Activated naive CD4-positive, alpha-beta T cell (primary cell): ENCODE results near the gene IQSEC3.
"Not testable (repeated sequence)": the region's sequence is repeated elsewhere in the genome, so short reads cannot be mapped to it uniquely, and the experiment has no call there.

Experiments
- DNase-seq, 4 experiments: peaks; one replicate each; lab custom pipeline; 2025; lab: John Stamatoyannopoulos, UW

IQSEC3 gene

DNA sequence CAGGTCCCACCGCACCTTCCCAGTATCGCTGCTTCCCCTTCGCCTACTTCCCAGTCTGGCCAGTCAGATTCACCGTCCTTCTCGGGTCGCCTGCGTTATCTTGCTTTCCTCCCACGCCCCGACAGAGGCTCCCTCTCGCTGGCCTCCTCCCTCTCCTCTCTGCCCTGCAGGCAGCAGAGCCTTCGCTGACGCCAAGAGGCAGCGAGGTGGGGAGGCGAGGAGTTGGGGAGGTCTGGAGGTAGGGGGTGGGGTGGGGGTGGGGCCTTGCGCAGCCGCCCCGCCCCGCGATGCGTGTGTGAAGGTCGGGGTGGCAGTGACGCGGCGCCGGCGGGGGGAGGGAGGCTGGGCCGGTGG, at the start of gene IQSEC3:
TSS of gene IQSEC3 (plus strand) at position 340 of the 354 bp plus-strand sequence. CDS start 116 bp downstream, outside the sequence.
- DNase-seq: not testable (repeated sequence)

DNA sequence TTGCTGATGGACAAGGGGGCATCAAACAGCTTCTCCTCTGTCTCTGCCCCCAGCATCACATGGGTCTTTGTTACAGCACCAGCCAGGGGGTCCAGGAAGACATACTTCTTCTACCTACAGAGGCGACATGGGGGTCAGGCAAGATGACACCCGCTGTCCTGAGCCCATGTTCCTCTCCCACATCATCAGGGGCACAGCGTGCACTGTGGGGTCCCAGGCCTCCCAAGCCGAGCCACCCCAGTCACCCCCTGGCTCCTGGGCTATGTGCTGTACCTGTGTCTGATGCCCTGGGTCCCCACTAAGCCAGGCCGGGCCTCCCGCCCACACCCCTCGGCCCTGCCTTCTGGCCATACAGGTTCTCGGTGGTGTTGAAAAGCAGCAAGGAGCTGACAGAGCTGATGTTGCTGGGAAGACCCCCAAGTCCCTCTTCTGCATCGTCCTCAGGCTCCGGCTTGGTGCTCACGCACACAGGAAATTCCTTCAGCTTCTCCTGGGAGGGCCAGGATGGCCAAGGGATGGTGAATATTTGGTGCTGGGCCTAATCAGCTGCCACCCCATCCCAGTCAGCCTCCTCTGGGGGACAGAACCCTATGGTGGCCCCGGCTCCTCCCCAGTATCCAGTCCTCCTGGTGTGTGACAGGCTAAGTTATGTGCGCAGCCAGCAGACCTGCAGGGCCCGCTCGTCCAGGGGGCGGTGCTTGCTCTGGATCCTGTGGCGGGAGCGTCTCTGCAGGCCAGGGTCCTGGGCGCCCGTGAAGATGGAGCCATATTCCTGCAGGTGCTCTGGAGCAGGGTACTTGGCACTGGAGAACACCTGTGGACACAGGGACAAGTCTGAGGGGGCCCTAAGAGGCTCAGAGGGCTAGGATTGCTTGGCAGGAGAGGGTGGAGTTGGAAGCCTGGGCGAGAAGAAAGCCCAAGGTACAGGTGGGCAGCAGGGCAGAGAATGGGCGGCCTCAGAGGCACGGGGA, 48.9 kb upstream of the IQSEC3 start:
- not testable (repeated sequence) for DNase-seq

DNA sequence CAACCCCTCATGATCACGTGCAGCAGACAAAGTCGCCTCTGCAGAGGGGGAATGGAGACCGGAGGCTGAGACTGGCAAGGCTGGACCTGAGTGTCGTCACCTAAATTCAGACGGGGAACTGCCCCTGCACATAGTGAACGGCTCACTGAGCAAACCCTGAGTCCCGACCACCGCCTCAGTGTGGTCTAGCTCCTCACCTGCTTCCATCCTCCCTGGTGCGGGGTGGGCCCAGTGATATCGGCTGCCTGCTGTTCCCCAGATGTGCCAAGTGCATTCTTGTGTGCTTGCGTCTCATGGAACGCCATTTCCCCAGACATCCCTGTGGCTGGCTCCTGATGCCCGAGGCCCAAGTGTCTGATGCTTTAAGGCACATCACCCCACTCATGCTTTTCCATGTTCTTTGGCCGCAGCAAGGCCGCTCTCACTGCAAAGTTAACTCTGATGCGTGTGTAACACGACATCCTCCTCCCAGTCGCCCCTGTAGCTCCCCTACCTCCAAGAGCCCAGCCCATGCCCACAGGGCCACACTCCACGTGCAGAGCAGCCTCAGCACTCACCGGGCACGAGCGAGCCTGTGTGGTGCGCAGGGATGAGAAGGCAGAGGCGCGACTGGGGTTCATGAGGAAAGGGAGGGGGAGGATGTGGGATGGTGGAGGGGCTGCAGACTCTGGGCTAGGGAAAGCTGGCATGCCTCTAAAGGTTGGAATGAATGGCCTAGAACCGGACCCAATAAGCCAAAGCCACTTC, 47.6 kb upstream of the IQSEC3 start:
- not testable (repeated sequence) for DNase-seq

DNA sequence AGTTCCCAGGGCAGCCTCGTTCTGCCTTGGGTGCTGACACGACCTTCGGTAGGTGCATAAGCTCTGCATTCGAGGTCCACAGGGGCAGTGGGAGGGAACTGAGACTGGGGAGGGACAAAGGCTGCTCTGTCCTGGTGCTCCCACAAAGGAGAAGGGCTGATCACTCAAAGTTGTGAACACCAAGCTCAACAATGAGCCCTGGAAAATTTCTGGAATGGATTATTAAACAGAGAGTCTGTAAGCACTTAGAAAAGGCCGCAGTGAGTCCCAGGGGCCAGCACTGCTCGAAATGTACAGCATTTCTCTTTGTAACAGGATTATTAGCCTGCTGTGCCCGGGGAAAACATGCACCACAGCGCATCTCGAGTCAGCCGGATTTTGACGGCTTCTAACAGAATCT, 46.7 kb upstream of the IQSEC3 start:
- DNase-seq: not testable (repeated sequence)

DNA sequence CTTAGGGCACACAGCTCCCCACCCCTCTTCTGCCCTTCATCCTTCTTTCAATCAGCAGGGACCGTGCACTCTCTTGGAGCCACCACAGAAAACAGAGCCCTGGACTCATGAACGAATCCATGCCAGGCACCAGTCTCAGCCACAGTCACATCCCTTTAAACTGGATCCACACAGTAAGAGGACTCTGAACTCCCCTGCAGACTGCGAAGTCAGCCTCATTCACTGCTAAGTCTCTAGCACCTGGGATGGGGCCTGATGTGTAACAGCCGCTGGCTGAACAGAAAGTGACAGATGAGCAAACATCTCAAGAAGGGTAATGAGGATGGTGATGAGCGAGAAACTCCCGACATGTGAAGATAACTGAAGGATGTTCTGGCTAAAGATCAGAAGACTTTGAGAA, 45.8 kb upstream of the IQSEC3 start:
- no peak for DNase-seq

DNA sequence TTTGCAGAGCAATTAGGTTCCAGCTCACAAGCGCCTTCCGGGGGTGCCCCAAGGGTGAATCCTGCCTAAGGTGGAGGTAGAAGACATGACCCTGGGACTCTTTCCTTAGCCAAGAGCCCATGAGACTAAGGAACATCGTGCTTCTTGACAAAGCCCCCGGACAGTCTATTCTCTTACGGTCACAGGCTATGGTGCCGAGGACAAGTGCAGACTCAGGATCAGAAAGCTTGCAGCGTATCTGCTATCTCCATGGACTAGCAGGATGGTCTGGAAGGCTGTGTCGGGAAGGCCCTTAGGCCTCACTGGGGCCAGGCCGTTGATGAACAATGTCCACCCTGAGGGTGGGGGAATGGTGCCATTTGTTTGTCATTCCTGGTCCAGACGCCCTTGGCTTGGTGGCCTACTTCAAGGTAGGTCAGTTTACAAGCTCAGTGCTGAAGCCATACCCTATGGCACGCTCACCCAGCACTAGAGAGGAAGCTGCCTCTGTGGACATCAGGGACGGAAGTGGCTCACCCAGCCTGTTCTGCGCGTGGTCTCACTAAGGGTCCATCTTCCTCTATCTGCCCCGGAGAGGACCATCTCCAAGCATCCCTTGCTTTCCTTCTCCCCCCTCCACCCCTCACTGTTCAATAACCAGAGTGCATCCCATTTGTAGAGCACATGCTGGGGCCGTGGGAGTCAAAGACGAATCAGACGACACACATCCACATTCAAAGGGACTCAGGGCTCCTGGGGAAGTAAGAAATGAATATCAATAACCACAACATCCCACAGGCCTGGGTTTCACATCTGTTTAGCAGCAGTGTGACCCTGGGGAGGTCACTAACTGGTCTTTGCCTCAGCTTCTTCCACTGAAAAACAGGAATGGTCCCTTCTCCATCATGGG, 45.0 kb upstream of the IQSEC3 start:
- no peak for DNase-seq

DNA sequence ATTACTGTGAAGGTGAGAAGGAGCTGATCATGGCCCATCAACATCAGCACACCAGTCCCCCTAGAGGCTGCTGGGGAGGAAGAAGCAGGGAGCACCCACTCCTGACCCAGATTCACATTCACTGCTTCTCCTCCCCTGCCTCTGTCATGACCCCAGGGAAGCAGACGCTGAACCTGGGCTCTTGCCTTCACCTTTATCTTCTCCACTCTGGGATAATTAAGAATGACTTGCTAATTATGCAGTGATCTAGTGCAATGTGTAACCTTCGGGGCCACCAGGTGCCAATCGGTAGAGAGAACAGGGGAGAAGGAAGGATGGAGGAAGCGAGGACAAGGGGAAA, 44.4 kb upstream of the IQSEC3 start:
- no peak for DNase-seq

DNA sequence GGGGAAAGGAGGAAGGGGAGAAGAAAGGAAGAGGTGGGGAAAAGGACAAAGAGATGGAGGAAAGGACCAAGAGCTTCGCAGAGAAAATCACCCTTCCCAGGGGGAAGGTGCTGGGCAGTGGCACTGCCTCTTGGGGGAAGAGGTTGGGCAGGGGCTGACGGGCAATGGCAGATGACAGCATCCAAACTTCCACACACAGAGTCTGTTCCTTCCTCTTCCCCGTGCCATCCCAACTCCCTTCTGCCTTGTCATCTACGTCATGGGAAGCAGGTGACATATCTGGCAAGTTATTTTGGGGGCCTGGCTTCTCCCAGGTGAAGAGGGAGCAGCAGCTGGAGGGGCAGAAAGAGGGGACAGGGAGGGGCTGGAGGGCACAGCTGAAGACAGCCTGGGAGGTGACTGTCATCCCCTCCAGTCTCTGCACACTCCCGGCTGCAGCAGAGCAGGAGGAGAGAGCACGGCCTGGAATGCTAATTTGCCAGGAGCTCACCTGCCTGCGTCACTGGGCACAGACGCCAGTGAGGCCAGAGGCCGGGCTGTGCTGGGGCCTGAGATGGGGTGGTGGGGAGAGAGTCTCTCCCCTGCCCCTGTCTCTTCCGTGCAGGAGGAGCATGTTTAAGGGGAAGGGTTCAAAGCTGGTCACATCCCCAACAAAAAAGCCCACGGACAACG, 43.9 kb upstream of the IQSEC3 start:
- no peak for DNase-seq

DNA sequence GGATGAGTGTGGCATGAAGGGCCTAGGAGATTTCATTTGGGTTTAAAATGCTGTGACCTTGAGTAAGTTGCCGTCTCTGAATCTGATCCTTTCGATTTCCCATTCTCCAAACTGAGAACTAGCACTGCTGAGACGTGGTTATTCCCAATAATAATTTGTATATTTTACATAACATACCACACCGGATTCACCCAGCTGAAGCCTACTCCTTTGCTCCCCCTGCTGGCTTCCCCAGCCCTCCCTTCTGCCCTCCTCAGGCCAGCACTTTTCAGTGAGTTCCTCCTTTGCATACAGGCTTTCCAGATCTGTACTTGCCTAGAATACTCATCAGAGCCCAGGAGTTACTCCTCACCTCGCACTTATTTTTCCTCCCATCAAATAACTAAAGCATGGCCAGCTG, 38.7 kb upstream of the IQSEC3 start:
- DNase-seq: not testable (repeated sequence)

DNA sequence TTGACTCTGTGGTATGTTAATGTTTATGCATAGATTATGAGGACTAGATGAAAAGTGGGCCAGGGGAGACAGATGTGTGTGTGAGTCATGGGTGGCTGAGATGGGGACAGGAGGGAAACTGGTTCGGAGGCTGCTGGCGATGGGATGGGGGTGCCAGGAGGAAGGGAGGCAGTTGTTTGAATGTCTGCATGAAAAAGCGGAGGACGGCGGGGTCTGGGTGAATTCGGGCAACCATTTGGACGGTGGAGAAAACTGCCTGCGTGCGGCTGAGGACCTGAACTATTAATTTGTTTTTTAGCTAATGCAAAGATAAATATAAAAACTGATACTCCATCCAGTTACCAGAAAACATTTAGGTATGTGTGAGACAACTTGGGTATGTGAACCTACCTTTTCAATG, 27.8 kb upstream of the IQSEC3 start:
- not testable (repeated sequence) for DNase-seq

DNA sequence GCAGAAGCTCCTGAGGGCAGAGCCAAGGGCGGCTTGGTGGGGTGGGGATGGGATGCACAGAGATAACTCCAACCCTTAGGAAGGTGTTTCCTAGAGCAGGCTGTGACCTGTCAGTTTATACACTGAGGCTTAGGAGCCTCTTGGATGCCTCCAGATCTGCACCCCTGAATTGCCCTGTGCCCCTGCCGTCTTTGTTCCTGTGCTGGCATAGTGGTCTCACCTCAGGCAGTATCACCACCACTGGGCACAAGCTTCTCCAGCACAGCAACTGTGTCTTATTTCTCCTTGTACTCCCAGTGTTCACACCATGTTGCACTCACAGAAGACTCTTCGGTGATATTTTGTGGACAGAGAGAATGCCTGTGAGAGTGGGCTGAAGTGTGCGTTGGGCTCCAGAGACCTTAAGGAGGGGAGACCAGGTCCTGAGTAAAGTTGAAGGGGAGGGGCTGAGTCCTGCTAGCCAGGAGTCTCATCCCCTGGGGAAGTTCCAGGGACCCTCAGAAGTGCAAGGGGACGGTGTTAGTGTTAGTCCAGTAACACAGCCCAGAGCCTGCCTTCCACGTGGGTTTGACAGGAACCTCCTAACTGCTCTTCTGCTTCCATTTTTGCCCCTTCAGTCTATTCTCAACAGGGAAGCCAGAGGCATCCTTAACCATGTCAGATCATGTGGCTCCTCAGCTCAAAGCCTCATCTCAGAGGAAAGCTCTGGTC, 26.9 kb upstream of the IQSEC3 start:
- DNase-seq: not testable (repeated sequence)

DNA sequence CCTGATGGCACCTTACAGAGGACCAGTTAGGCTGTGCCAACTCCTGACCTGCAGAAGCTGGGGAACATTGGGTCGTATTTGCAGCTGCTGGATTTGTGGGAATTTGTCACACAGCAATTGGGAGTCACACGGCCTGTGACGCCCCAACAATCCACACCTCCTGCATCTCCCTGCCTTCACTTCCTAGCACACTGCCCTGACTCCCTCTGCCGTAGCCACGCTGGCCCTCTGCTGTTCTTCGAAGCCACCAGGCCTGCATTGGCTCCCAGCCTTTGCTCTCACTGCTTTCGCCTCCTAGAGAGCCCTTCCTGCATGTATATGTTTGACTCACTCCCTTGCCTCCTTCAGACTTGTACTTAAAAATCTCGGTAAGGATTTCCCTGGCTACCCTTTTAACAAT, 22.2 kb upstream of the IQSEC3 start:
- DNase-seq: not testable (repeated sequence)

DNA sequence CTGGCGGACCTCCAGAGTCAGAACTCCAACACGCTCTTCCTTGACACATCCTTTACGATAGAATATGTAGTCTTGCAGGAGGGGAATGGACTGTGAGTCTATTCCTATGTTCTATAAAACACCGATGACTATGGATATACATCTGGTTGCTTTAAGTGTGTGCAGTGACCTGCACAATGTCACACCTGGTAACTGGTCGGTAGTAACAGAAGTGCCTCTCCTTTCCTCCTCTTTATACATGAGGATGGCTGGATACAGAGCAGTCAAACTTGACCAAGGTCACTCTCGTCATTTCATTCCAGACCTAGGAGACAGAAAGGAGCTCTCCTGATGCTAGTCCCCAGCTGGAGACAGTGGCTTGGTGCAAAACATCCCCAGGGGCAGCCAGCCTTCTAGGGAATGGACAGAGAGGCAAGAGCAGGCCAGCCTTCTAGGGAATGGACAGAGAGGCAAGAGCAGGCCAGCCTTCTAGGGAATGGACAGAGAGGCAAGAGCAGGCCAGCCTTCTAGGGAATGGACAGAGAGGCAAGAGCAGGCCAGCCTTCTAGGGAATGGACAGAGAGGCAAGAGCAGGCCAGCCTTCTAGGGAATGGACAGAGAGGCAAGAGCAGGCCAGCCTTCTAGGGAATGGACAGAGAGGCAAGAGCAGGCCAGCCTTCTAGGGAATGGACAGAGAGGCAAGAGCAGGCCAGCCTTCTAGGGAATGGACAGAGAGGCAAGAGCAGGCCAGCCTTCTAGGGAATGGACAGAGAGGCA, 21.2 kb upstream of the IQSEC3 start:
- DNase-seq: not testable (repeated sequence)

DNA sequence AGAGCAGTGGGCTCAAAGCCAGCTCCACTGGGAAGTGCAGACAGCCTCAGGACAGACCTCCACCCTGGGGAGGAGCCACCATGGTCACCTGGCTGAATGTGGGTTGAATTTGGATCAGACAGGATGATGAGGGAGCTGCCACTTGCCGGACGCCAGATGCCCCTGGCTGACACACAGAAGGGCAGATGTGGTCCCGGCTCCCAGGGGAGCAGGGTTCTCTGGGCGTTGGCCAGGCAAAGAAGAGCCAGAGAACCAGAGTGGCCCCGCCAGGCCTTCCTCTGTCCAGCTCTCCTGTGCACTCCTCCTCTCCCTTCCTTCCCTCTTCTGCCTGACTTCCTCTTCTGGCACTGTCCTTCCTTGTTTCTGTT, 20.6 kb upstream of the IQSEC3 start:
- not testable (repeated sequence) for DNase-seq

DNA sequence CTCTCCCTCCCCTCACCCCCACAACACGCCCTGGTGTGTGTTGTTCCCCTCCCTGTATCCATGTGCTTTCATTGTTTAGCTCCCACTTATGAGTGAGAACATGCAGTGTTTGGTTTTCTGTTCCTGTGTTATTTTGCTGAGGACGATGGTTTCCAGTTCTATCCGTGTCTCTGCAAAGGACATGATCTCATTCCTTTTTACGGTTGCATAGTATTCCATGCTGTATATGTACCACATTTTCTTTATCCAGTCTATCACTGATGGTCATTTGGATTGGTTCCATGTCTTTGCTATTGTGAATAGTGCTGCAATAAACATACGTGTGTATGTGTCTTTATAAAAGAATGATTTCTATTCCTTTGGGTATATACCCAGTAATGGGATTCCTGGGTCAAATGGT, 20.0 kb upstream of the IQSEC3 start:
- not testable (repeated sequence) for DNase-seq

DNA sequence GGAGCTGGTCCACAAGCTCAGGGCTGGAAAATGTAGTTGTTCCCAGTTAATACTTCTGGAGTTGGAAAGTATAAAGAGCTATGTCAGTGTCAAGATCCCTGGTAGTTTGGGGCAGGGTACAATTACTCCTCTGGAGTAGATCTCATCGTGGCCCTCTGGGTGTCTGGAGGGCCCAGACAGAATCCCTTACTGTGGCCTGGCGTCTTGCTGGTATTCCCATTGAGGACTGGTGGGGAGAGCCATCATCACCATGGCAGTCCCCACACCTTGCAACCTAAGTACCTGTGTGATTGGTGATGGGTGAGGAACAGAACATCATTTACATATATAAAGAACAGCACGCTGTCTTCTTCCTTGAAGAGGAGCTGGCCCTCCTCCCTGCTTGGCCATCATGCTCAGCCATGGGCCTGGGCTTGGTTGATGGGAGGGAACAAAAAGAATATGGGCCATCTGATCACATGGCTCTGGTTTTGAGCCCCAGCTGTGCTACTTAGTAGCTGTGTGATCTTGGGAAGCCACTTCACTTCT, 18.8 kb upstream of the IQSEC3 start:
- not testable (repeated sequence) for DNase-seq

DNA sequence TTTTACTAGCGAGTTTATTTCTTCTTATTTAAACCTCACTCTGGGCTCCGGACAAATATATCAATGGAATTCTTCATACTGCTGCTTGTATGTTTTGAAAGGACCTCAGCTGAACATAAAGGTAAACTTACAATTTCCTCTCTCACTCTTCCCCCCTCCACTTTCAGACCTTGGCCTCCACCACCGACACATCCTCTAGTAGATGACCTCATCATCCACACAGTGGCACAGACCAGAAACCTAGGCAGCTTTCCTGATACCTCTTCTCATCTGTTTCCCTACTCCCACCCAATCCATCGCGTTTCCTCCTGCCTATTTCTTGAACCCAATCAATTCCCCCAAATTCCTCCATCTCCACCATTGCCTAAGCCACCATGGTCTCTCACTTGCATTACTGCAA, 17.4 kb upstream of the IQSEC3 start:
- DNase-seq: not testable (repeated sequence)

DNA sequence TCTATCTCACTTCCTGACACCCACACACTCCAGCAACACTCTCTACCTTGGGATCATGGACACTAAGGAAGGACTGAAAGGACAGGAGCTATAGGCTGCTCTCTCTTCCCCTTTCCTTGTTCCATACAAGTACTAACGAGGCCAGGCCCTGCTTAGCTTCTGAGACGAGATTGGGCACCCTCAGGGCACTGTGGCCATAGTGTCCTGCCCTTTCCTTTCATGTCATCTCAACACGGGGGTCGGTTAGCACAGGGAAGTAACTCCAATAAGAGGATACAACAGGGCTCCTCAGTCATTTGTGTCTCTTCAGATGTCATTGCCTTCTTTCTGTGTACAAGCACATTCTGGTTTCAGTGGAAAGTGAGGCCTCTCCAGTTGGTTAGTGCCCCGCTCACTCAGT, 15.5 kb upstream of the IQSEC3 start:
- not testable (repeated sequence) for DNase-seq

DNA sequence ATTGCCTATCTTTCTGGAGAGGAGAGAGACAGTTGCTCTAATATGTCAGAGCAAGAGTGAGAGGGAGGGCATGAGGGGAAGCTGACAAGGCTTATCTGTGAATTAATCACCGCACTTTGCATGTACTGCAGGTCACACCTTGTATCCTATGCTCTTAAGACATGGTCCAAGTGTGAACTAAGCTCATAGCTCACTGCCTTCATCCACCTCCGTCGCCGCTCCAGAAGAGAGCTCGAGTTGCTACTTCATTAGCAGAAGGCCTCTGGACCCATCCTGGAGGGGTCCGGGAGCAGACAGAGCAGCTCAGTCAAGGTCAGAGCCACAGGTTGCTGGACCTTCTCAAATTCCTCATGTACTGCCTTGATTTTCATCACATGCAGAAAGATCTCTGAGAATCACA, 14.6 kb upstream of the IQSEC3 start:
- DNase-seq: not testable (repeated sequence)
